GM12873 (cell line): ENCODE measurements around the gene RPS19BP1.

Experiments
- CTCF ChIP-seq: IDR thresholded peaks from 2 replicates; pipeline ENCODE4 v1.5.1; 2012; ENCODE audit warnings: low read depth, mild to moderate bottlenecking, moderate library complexity, low read length, control low read depth; ENCODE audit not compliant: insufficient read depth; ENCODE audit errors: missing control alignments

RPS19BP1 gene

GRCh38 chr22:39513791-39514190 is 18.8 kb downstream of the RPS19BP1 start:
- TF ChIP-seq CTCF = no peak

GRCh38 chr22:39512026-39512425 is 20.5 kb downstream of the RPS19BP1 start:
- no peak for TF ChIP-seq CTCF

GRCh38 chr22:39511226-39511625 is 21.3 kb downstream of the RPS19BP1 start:
- TF ChIP-seq CTCF = no peak

GRCh38 chr22:39510529-39511149 is 21.9 kb downstream of the RPS19BP1 start:
- no peak for TF ChIP-seq CTCF

- no peak for TF ChIP-seq CTCF
Measured at GRCh38 chr22:39508393-39508792, 24.2 kb downstream of the RPS19BP1 start.

- TF ChIP-seq CTCF = no peak
Measured at GRCh38 chr22:39504071-39504470, 28.5 kb downstream of the RPS19BP1 start.

GRCh38 chr22:39503630-39504029 is 28.9 kb downstream of the RPS19BP1 start:
- TF ChIP-seq CTCF = peak; percentile 27
